PFSK-1 (cell line): ENCODE data around the gene CIP2A.

Experiments used
- POLR2AphosphoS5 ChIP-seq: IDR thresholded peaks from 2 replicates; pipeline ENCODE4 v1.6.1; 2012; ENCODE audit warnings: low read depth, mild to moderate bottlenecking, control low read depth, low read length, moderate library complexity
- SIN3A ChIP-seq: IDR thresholded peaks from 2 replicates; pipeline ENCODE4 v1.6.1; 2012; ENCODE audit warnings: mild to moderate bottlenecking, low read length, moderate library complexity, borderline replicate concordance; ENCODE audit not compliant: insufficient read depth
- TAF1 ChIP-seq: IDR thresholded peaks from 2 replicates; pipeline ENCODE4 v1.6.1; 2012; ENCODE audit warnings: low read length, control low read depth, borderline replicate concordance; ENCODE audit not compliant: insufficient read depth

DNA sequence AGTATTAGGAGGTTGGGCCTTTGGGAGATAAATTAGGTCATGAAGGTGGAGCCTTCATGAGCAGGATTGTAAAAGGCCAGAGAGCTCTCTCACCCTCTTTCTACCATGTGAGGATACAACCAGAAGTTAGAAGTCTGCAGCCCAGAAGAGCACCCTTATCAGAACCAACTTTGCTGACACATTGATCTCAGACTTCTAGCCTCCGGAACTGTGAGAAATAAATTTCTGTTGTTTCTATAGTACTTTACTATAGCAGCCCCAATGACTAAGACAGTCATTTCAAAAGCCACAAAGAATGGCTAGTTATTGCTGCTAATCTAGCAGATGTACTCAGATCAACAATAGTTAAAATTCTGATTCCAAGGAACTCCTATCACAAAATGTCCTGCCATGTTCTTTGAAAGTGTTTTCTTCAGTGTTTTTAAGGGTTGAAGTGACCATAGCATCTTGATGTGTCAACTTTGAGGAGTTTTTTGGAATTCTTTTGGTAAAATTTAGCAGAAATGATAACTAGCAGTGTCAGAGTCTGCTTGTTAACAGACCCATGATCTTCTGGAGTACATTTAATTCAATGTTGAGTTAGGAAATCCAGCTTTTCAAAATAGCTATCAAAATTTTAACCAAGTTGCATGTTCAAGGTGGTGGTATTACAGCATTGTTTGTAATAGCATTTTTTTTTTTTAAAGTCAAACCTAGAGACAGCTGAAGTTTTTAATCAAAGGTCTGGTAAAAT lies 10.6 kb upstream of the CIP2A start:
- TF ChIP-seq TAF1 (no peak), SIN3A (no peak), POLR2AphosphoS5 (no peak)
